GM19467 (cell line): ENCODE measurements around the gene EXTL1.

Source experiments
- ATAC-seq: cut with Tn5 transposase; IDR thresholded peaks from one replicate; pipeline ENCODE4 v1.9.1; 2021; ENCODE audit warnings: mild to moderate bottlenecking, moderate library complexity; ENCODE audit not compliant: unreplicated experiment

EXTL1 gene

DNA sequence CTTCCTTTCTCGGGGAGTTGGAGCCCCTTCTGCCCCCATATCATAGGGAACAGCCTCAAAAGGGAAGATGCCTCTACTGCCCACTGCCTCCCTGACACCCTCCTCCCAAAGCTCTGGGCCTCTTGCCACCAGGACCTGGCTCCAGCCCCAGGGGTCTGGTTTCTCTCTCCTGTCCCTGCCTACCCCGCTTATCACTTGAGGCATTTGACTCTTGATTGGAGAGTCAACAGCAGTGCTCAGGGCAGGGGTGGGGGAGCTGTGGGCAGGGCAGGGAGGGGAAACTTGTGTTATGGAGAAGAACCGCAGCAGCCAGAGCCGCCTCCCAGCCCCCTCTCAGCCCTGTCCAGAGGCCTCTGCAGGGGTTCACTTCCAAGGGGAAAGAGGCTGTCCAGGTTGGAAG, 45.3 kb downstream of the EXTL1 start:
- no peak for ATAC-seq

DNA sequence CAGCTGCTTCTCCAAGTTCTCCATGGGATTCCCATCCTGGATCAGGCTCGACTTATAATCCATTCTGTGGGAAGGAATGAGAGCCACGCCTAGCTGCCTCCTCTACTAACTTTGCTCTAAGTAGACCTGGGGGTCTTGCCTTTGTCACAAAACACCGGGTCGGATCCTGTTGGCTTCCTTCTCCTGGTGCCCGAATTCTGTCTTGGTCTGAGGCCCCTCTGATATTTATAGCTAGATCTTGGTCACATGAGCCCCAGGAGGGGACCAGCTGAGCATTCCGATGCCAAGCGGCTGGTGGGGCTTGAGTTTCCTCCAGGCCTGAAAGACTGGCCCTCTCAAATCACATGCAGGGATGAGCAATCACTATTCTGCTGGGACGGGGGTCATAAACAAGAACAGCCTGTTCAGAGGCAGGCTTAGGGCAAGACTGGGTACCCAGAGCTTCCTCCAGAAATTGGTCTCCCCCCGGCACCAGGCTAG, 45.9 kb downstream of the EXTL1 start, which contains the start of gene TRIM63:
Gene TRIM63, minus strand, starts transcription at position 199 of the 480 bp plus-strand sequence. Its CDS starts 136 bp downstream, at position 63.
- no peak for ATAC-seq

DNA sequence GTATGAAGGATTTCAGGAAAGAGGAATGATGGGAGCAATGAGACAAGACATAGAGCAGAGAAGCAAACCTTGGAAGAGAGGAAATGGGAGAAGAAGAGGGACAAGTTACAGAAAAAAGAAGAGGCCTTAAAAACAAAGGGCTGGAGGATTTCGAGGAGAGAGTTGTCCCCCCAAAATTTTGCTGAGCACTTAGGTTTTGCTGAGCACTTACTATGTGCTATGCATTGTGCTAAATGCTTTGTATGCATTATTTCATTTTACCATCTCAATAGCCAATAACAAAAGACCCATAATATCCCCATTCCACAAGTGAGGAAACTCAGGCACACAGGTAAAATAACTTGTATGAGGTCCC, 48.3 kb downstream of the EXTL1 start:
- no peak for ATAC-seq

DNA sequence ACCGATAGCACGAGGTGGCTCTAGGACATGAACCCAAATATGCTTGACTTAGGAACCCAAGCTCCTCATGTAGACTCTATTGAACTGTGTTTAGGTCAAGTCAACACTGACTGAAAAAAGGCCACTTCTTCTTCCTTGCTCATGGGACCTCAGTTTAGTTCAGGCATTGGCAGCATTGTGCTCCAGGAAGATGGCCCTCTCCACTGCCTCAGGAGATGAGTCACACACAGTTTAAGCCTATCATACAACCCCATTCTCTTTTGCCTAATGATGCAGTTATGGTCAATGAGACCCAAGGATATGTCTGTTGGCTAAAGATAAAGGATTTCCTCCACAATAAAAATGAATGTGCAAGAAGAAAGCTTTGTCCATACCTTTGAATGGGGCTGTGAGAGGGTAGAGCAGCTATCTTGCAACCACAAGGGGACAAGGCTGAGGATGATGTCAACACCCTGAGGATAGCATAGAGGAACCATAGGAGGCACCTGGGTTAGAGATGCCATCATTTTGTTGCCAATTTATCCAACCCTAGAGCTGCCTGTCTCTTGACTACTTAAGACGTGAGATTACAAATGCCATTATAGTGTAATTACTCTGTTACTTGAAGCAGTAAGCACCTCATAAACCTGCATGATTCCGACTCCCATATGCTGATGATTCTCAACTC, 48.9 kb downstream of the EXTL1 start:
- ATAC-seq: no peak

DNA sequence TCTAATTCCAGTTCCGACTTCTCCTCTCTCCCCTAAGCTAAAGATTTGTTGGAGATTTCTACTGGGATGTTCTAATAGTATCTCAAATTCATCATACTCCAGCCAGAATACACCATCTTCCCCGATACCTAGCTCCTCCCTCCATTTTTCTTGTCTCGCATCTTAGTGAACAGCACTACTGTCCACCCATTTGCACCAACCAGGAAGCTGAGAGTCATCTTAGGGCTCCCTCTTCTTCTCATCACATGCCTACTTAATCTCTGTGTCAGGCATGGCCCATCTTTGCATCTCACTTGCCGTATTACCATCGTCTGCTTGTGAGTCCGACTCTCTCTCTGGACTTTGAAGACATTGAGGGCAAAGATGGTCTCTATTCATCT, 49.4 kb downstream of the EXTL1 start:
- ATAC-seq: no peak

DNA sequence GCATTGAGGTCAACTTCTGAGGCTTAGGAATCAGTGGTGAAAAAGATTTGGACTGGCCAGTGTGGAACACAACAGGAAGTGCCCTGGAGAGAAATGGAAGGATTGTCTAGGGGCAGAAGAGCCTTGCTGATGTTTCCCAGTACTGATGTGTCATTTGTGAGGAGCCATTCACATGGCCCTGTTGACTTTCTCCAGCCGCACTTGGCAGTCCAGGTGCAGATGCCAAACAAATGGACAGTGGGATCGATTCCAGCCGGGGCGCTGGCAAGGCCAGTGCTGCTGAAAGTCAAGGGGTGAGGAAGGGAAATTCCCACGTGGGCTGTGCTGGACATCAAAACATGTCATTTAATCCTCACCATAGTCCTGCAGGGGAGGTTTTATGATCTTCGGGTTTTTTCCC, 50.7 kb downstream of the EXTL1 start:
- ATAC-seq: no peak

DNA sequence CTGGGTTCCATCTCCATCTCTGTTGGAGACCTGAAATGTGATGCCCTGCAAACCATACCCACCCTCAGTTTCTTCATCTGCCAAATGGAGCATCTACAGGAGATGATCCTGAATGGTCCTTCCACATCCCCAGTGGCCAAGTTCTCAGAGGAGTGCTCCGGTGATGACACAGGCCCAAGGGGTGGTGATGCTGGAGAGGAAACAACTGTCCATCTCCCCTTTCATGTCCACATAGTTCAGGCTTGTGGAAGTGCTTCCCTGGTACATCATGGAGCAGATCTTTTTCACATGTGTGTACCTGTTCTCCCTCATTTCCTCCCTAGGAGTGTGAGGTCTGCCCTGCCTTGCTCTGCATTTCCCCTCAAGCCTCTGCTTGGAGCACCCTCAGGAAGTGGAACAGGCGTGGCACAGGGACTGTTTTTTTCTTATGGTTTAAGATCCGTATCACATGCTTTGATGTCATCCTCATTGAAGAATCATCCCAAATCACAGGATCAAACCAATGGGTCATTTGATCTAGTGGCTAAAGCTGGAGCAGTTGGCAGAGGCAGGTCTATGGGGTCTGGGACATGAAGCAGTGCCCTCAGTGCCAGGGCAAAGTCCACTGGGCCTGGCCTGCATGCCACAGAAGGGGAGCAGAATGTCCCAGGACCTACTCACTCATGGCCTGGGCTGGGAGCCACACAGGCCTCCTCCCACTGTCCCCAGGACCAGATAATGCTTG, 54.0 kb downstream of the EXTL1 start:
- ATAC-seq: no peak

DNA sequence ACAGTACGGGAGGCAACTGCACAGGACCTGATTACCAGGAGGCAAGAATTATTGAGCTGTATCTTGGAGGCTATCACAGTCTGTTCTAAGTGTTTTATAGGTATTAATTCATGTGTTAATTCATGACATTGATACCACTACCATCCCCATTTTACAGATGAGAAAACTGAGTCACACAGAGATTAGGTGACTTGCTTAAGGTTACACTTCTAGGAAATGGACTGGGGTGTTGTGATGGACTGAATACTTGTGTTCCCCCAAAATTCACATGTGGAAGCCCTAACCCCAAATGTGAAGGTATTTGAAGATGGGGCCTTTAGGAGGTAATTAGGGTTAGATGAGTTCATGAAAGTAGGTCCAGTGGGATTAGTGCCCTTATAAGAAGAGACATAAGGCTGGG, 55.9 kb downstream of the EXTL1 start:
- ATAC-seq: no peak

DNA sequence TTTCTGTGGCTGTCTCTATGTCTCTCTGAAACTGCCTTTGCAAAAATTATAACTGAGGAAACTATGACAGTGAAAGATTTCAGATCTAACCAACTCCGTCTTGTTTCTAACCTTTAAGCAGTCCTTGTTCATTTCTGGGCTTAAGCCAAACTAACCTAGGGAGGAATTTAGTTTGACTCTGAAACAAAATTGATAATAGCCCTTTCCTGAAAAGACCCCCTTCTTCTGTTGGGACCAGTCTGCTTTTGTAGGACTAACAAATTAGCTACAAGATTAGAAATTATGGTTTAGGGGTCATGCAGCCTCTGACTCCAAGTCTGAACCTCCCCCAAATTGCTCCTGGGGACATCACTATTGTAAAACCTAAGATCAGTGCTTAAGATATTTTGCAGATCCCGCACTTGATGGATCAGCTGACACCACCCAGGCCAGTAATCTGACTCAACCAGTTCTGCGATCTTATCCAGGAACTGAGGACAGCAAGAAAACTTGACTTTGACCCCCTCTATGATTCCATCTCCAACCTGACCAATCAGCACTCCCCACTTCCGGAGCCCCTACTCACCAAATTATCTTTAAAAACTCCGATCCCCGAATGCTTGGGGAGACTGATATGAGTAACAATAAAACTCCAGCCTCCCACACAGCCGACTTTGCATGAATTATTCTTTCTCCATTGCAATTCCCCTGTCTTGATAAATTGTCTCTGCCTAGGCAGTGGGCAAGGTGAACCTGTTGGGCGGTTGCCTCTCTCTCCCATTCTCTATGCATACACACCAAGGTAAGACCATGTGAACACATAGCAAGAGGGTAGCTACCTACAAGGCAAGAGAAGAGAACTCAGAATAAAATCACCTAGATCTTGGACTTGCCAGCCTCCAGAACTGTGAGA, 57.0 kb downstream of the EXTL1 start:
- no peak for ATAC-seq

DNA sequence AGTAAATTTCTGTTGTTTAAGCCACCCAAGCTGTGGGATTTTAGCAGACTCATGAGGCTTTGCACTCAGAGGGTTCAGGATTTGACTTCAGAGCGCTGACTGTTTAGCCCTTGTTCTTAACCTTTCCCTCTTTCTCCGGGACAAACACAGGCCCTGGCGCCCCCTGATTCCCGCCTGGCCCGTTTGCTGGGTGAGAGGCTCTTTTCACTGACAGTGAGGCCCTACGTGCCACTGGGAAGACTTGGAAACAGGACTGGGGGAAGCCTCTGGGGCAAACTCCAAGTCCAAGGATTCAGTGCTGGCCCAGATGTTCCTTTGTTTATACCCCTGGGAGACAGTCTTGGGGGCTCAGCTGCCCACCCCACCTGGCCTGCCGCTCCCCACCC, 57.6 kb downstream of the EXTL1 start:
- ATAC-seq: no peak

DNA sequence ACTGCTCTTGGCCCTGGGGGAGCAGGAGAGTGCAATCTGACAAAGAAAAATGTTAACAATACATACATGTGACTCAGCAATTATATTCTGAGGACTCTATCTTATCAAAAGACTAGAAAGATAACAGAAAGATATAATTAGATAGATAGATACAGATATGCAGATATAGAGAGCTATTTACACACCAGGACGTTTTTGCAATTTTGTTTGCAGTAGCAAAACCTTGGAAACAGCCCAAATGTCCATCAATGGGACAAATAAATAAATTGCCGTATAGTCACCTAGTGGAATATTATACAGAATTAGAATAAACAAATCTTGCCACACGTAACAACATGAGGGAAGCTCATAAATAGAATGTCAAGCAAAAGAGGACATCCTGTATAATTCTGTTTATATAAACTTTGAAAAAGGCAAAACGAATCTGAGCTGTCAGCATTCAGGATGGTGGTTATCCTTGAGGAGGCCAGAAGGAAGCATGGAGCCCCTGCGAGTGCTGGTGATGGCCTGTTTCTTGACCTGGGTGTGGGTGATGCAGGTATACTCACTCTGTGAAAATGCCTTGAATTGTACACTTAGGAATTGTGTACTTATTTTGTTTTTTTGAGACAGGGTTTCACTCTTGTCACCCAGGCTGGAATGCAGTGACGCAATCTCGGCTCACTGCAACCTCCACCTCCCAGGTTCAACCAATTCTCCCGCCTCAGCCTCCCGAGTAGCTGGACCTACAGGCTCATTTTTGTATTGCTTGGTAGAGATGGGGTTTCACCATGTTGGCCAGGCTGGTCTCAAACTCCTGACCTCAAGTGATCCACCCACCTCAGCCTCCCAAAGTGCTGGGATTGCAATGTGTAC, 58.6 kb downstream of the EXTL1 start:
- ATAC-seq: no peak

DNA sequence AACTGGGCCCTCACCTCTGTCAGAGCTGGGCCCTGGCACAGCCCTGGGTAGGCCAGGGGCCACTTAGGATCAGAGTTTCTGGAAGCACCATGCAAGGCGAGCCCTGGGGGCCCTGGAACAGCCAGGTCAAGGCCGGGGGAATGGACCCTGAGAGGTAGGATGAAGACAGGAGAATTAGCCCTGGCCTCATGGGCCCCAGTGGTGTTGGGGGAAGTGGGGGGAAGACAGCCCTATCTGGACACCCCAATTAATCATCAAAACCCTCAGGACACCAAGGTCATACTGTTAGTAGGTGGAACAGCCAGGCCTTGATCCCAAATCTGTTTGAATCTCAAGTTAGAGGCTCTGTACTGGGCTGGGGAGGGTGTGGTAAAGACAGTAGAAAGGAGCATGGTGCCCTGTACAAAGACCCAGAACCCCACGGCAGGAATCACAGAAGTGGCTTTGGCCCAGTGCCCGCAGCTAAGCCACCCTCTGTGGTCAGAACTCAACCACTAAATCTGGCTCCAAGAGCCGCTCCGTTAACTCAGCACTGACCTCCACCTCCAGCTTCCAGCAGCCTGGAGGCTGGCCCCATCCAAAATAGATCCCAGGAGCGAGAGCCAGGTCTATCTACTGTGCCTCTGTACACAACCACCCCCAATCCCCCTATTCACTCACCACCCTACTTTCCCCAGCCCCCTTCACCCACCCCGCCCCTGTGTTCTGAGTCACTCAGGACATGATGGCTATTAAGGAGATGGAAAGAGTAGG, 59.9 kb downstream of the EXTL1 start:
- no peak for ATAC-seq

DNA sequence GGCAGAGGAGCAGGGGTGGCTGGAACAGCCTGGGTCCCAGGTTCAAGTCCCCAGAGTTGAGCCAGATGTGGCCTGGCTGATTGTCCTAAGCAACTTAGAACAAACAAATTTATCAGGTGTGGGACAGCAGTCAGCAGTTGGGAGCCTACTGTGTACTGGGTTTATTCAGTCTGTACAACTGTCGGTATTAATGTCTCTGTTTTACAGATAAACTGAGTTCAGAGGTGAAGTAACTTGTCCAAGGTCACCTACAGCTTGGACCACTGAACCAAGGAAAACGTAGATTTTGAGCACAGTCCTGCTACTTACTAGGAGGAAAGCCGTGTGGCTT, 60.4 kb downstream of the EXTL1 start:
- no peak for ATAC-seq

DNA sequence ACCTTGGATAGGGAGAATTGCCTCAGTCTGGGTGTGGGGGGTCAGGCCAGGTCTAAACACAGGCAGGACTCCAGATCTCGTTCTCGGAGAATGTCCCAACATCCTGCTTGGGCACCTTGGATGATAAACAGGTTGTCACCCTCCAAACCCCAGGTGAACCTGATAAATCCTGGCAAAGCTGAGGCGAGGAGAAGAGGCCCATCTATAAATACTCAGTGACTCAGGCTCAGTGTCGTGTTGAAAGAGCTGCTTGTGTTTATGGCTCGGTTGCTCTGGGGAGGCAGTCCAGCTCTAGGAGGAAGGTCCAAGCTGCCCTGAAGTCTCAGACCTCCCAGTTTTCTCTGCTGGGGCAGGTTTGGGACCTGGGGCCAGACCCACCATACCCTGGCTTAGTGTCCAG, 61.6 kb downstream of the EXTL1 start:
- ATAC-seq: no peak

DNA sequence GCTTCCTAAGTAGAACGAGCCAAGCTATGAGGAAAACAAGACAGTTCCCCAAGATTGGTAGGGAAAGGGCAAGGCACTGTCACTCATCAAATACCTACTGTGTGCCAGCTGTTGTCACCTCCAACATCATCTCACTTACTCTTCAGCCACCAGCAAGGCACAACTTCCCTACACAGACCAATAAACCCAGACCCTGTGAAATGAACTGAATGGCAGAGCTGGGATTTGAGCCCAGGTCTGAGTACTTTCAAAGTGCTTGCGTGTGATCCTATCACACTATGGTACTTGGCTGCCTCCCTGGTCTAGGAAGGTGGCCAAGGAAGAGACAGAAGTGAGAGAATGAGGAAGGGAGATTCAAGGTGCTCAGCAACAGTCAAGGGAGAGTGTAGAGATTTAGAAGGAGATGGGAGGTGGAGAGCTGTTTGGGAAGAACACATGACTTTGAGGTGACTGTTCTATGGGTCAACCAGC, 62.6 kb downstream of the EXTL1 start:
- ATAC-seq: no peak

DNA sequence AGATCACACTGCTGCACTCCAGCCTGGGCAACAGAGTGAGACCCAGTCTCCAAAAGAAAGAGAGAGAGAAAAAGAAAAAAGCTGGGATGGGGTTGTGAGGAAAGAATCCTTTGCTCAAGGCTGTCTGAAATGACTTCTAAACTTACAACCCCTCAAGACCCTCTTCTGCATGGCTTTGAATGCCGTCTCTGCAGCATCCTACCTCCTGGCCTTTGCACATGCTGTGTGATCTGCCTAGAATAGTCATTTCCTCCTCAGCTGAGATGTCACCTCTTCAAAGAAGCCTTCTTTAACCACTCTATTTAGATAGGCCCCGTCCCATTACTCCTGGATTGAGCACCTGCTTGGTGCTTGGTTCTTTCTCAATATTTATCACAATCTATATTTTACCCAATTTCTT, 63.3 kb downstream of the EXTL1 start:
- no peak for ATAC-seq
